ENCODE measurements around the gene FBXL13.
"Not testable (repeated sequence)": the region's sequence is repeated elsewhere in the genome, so short reads cannot be mapped to it uniquely, and the experiment has no call there.

FBXL13 gene

DNA sequence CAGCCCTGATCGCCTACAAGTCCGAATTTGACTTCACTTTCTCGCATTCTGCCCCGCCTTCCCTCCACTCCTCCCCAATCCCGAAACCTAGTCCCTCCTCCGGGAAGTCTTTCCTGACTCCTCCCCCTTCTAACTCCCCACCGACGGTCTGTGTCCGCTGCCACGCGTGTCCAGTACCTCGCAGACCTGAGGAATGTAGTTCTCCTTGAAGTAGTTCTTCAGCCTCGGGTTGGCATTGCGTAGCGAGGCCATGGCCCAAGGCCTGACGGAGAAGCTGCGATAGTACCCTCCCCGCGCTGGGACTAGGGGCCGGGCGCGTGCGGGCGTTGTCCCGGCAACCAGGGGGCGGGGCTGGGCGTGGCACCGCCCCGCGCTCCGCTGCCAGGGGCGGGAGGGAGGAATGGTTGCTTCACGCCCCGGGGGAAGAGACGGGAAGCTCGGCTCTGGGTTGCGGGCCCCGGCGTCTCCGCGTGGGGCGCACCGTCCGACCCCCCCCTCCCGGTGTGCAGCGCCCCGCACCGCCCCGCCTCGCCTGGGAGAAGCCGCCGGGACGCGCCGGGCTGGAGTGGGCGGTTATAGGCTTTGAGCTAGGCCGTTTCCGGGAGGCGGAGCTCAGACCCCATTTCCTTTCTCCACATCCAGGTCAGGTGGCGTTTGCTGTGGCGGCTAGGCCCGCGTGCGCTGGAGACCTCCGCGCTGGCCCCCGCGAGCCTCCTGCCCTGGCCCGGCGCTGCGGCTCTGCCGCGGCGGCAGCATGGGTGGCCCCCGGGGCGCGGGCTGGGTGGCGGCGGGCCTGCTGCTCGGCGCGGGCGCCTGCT, at the start of gene FBXL13, which contains the start of gene ARMC10:
FBXL13 (minus strand) TSS at position 278 of the 818 bp plus-strand sequence.
ARMC10 (plus strand) TSS at position 622 of the 818 bp plus-strand sequence; CDS start at position 755, 133 bp downstream.
- DNase-seq: peak; percentile 89

DNA sequence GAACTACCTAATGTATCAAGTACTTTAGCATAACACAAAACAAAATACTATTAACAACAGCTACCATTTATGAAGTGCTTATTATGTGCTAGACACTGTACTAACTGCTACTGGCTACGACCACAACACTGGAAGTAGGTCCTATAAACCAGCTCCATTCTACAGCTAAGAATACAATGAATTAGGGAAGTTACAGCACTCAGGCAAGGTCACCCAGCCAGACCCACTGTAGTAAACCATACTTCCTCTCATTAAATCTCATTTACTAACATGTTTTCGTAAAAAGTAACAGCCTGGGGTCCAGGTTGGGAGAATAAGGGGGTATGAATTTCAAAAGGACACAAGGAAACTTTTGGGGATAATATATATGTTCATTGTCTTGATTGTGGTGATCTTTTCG, 48.9 kb upstream of the FBXL13 start:
- DNase-seq: no peak

DNA sequence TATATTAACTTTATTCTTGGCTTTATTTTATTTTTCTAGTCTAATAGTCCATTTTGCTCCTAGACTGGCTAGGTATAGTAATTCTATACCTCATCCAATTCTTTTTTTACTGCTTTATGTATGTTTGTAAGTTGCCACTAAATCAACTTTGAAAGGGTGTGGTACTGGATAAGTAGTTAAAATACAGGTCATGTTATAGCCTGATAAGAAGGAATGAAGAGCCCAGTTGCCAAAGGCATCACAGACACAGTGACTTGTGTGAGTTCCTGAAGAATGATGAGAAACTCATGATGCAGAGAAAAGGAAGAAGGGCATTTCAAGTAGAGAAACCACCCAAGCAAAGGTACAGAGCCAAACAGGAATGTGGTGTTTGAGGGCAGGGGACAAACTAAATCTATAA, 47.0 kb upstream of the FBXL13 start:
- DNase-seq: no peak

DNA sequence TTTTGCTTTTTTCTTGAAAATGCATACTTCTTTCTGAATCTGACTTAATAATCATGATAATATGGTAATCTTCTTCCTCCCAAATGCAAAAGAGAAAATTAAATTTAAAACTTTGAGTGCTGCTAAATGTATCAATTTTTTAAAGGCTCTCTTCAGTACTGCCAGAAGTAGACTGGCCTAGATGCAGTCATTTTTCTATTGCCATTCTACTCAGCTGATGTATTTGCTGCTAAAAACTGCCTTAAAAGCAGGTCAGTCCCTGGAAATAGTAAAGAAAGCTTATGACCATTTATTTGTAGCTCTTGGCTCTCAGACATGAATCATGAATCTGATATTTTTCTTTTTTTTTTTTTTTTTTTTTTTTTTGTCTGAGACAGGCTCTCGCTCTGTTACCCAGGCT, 45.8 kb upstream of the FBXL13 start:
- no peak for DNase-seq

DNA sequence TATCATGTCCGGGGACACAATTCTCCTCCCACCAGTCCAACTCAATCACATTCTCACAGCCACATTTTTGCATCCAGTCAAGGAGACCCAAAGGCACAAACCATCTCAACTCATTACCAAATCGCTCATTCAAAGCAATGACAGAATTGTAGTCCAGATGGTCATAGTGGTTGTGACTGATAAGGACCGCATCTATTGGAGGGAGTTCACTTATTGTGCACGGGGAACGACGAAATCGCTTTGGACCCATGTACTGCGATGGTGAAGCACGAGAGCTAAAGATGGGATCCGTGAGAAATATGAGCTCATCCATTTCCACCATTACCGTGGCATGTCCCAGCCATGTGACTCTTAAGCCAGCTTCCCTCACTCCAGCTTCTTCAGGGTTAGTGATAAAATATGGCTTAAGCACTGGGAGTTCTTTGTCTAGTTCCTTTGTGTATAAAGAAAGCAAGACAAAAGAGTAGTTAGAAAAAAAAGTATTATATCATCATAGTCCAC, 45.2 kb upstream of the FBXL13 start:
- no peak for DNase-seq

DNA sequence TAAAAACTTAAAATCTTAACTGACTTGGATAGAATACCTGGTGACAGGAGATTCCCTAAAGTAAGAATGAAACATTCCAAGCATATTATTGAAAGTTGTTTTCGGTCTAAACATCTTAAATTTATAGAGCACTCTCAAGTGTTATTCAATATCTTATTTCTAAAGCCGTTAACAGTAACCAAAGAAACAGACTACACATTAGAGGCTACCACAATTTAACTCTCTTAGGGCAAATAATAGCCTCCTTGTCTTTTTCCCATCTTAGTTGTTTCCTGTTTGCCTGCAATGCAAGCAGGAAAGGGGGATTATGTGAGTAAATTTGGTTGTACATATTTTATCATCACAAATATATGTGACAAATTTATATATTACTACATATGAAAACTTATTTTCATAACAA, 42.9 kb upstream of the FBXL13 start:
- DNase-seq: no peak

DNA sequence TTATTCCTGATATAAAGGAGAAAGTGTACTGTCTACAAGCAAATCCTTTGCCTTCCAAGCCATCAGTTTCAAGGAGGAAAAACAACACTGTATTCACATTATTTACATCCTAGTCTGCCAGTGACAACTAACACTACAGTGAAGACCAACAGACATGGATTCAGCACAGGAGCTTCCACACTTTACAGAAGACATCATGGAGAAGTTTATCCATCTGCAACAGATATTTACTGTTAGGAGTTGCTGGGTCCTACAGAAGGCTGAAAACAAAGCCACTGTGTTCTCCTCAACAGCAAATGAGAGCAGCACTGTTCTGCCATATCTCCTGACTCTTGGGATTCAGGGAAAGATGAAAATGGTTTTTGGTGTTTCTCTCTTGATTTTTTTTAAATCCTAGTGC, 42.4 kb upstream of the FBXL13 start:
- DNase-seq: no peak

DNA sequence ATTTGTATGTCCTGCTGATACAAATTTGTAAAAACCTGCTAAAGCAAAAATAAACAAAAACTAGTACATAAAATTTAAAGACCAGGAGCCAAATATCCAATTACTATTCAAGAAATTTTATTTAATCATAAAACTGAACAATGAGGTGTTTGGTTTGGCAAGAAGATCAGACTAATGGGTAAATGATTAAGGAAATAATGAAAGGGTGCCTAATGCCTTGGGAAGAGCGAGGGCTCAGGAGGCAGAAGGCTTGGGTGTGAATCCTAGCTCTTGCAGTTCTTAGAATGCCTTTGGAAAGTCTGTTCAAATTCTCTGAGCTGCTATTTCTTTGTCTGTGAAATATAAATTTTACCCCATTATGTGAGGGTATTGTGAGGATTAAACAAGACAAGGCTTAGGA, 41.9 kb upstream of the FBXL13 start:
- DNase-seq: no peak

DNA sequence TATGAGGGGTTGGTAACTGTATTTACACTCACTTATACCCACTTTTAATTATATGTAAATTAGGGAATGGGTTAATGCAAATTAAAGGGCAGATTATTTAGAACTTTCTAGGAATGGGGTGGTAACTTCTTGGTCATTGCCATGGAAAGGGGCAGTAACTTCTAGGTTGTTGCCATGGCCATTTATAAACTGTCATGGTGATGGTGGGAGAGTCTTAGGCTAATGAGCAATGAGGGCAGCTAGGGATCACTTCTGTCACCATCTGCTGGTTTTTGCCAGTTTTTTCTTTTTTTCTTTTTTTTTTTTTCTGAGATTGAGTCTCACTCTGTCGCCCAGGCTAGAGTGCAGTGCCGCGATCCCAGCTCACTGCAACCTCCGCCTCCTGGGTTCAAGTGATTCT, 41.2 kb upstream of the FBXL13 start:
- no peak for DNase-seq

DNA sequence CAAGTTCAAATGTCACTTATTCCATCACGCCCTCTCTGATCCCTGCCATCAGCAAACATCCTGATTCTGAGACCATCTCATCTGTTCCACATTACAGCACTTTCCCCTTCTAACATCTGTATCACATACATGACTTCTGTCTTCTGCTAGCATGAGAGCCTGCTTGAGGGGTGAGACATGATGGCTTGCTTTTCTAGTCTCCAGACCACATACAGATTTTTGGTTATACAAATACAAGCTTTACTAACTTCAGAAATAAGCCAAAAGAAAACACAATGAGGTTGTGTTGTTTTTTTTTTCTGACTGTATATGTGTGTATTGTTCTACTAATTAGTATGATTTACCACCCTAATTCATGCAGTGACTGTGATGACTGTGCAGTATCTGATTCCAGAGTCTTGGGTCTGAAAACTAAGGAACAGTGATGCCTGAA, 40.0 kb upstream of the FBXL13 start:
- DNase-seq: no peak

DNA sequence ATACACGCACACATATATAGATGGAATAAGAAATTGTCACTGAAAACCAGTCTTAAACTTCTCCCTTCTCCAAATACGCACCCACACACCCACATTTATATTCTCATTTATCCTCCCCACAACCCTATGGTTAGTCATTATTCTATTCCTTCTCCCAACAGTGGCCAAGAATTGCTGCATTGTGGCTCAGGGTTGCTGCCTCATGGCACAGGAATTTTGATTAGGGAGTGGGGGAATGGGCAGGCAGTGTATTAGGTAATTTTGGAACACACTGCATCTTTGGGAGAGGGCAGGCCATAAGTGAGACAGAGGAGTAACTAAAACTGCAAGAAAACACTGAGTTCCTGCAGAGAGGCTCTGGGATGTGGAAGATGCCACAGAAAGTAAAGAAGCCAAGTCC, 38.6 kb upstream of the FBXL13 start:
- DNase-seq: no peak

DNA sequence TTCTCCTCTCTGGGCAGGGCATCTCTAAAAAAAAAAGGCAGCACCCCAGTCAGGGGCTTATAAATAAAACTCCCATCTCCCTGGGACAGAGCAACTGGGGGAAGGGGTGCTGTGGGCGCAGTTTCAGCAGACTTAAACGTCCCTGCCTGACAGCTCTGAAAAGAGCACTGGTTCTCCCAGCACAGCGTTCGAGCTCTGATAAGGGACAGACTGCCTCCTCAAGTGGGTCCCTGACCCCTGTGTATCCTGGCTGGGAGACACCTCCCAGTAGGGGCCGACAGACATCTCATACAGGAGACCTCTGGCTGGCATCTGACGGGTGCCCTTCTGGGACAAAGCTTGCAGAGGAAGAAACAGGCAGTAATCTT, 32.1 kb upstream of the FBXL13 start:
- DNase-seq: not testable (repeated sequence)

DNA sequence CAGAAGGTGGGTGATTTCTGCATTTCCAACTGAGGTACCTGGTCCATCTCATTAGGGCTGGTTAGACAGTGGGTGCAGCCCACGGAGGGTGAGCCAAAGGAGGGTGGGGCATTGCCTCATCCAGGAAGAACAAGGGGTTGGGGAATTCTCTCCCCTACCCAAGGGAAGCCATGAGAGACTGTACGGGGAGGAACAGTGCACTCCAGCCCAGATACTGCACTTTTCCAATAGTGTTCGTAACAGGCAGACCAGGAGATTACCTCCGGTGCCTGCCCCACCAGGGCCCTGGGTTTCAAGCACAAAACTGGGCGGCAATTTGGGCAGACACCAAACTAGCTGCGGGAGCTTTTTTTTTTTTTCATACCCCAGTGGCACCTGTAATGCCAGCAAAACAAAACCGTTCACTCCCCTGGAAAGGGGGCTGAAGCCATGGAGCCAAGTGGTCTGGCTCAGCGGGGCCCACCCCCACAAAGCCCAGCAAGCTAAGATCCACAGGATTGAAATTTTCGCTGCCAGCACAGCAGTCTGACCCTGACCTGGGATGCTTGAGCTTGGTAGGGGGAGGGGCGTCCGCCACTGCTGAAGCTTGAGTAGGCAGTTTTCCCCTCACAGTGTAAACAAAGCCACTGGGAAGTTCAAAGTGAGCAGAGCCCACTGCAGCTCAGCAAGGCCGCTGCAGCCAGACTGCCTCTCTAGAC, 31.6 kb upstream of the FBXL13 start:
- no peak for DNase-seq

DNA sequence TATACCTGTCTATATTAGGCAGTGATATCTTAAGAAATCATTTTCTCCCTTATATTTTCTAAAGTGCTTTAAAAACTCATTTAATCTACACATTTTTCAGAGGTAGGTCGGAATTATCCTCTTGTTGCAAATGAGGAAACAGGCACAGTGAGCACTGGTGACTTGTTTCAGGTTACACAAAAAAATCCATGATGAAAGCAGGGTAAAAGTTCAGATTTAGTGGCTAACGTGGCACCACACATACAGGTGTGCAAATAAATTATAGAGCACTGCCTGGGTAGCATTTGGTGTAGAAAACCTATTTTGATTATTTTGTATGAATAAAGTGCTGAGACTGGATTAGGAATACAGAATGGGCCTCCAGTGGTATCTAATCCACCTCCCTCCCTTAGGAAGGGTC, 26.9 kb upstream of the FBXL13 start:
- DNase-seq: no peak

DNA sequence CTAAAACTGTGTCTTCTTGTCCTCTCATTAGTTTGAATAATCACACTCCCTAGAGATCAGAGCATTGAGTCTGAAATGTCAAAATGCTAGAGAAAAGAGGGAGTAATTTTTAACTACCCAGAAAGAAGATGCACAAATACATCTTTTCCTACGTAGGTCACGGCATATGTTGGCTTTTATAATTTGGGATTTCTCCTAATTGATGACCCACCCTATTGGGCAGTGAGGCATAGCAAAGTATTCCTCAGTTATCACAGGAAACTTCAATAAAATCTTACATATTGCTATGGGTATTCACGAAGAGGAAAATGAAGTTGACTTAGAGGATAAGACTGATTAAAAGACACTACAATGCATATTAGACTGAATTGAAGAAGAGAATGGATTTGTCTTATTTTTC, 25.8 kb upstream of the FBXL13 start:
- no peak for DNase-seq

DNA sequence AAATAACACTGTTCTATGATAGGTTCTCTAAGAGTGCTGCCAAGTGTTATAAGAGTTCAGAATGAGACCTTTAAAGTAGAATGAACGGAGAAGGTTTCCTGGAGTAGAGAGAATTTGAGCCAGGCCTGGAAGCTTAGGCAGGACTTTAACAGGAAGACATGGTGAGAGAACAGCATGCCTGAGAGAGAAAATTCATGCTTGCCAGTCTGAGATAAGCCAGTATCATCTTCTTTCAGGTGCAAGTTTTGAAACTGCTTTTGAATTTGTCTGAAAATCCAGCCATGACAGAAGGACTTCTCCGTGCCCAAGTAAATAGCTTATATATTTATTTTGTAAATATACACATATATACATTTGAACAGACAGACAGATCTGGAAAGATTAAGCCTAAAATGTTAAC, 22.4 kb upstream of the FBXL13 start:
- DNase-seq: no peak

DNA sequence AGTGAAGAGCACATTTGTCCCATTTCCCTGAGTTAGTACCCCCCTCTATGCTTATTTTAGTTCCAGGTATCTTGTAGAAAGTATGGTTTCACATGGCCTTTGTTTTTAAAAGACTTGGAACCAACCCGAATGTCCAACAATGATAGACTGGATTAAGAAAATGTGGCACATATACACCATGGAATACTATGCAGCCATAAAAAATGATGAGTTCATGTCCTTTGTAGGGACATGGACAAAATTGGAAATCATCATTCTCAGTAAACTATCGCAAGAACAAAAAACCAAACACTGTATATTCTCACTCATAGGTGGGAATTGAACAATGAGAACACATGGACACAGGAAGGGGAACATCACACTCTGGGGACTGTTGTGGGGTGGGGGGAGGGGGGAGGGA, 21.0 kb upstream of the FBXL13 start:
- DNase-seq: not testable (repeated sequence)

DNA sequence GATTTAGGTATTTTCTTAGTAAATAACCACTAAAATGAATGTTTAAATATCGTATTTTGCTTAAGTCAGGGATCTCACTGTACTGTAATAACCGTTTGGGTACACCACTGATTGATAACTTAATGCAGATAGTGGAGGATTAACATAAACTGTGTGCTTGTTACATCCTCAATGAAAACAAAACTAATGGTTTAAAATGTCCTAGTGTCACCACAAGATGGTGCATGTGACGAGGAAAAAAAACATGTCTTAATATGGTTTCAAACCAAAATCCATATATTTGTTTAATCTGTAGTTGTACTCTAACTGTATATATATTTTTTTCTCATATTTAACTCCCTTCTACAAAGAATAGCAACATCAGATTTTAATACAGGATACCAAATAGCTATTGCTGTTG, 19.5 kb upstream of the FBXL13 start:
- DNase-seq: no peak

DNA sequence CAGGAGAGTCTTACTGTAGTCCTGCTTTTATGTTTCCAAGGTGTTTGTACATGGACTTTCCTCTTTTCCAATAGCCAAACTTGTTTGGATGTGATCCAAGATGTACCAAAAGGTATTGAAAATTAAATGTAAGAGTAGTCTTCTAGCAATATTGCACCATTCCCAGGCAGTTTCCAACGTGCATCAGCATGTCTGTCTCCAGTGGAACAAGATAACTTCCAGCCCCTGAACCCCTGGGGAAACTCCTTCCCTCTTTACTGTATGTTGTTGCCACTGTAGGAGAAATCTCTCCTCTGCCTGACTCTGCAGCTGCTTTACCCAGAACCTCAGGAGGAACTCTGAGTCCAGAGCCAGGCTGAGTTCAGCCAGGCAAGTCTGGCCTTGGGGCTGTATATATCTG, 18.8 kb upstream of the FBXL13 start:
- no peak for DNase-seq

DNA sequence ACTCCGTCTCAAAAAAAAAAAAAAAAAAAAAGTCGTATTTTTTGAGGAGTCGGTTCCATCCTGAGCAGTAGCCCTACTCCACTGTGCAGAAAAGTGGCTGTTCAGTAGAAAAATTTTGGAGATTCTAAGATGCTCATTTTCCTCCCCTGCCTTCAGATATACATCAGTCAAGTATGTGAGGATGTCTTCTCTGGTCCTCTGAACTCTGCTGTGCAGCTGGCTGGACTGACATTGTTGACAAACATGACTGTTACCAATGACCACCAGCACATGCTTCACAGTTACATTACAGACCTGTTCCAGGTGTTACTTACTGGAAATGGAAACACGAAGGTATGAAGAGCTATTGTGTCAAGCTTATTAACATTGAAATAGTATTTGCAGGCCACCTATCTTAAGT, 17.7 kb upstream of the FBXL13 start:
- not testable (repeated sequence) for DNase-seq

DNA sequence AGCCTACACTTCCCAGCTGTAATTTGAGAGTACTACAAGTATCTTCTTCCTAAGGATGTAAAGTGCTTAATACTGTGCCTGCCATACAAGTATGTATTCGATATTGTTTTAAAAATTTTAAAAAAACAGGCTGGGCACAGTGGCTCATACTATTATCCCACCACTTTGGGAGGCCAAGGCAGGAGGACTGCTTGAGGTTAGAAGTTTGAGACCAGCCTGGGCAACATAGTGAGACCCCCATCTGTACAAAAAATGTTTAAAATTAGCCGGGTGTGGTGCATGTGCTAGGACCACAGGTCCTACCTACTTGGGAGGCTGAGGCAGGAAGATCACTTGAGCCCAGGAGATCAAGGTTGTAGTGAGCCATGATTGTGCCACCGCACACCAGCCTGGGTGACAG, 8.6 kb upstream of the FBXL13 start:
- no peak for DNase-seq

DNA sequence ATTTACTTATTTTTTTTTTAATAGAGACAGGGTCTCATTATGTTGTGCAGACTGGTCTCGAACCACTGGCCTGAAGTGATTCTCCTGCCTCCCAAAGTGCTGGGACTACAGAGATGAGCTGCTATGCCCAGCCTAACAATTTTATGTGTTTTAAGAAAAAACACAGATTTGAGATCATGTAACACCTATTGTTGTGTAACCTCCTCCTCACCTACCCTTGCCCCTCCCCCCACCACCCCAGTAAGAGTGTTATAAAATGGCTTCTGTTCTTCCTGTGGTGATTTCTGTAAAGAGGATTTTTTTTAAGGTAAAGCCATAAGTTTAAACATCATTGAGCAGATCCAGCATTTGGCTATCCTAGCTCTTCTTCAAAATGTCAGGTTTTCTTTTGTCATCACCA, 7.9 kb upstream of the FBXL13 start:
- no peak for DNase-seq

DNA sequence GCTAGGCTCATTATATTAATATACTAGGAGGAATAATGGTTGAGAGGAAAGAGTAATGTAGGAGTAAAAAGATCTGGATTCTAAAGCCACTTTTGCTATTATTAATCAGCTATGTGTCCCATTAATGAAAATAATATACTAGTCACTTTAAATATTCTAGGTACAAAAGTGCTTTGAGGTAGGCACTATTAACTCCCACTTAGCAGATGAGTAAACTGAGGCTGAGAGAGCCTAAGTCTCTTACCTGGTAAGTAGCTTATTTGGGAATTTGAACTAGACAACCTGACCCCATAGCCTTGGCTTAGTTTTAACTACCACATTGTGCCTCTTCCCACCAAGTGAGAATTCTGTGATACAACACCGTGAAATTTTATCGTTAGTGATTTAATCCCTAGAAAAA, 6.3 kb upstream of the FBXL13 start:
- no peak for DNase-seq

DNA sequence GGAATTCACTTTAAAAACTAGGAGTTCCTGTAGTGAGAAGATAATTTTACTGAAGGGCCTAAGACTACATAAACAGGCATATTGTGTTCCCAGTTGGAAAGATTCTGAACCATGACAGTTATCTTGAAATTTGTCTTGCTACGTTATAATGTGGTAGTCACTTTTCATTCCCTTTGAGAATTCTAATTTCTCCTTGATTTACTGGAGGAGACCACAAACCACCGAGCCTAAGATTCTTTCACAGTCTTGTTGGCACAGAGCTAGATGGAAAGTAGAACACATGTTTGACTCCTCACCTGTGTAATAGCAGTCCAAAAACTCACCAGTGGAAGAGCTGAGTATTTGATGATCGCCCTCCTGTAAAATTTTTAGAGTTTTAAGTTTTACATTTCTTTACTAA, 5.2 kb upstream of the FBXL13 start:
- no peak for DNase-seq
